SJSA1 (cell line): Measurements from ENCODE around the gene MTMR11. TPM values are rescaled to one million over a fixed set of nuclear protein-coding genes. Genes with fewer than 3 reads are reported as not detected.

ENCODE experiments used
- DNase-seq, 2 experiments: peaks; one replicate each; pipeline ENCODE4 v3.0.0-alpha.2; 2015 to 2020; ENCODE audit warnings: low spot score in 2 of 2, low read depth in 1 of 2
- H3K27ac ChIP-seq: fragments of 250-450 bp; sonication (Bioruptor Pico); 2 replicates; pipeline ENCODE4 v1.5.1; 2020; ENCODE audit warnings: mild to moderate bottlenecking, moderate library complexity
- H3K27me3 ChIP-seq: fragments of 250-450 bp; sonication (Bioruptor Pico); replicated peaks from 2 replicates; pipeline ENCODE4 v1.5.1; 2020; ENCODE audit warnings: mild to moderate bottlenecking, moderate library complexity
- H3K36me3 ChIP-seq: fragments of 250-450 bp; sonication (Bioruptor Pico); 2 replicates; pipeline ENCODE4 v1.5.1; 2020; ENCODE audit warnings: mild to moderate bottlenecking
- H3K4me1 ChIP-seq: fragments of 250-450 bp; sonication (Bioruptor Pico); replicated peaks from 2 replicates; pipeline ENCODE4 v1.6.1; 2021; ENCODE audit warnings: mild to moderate bottlenecking
- H3K4me3 ChIP-seq: fragments of 250-450 bp; sonication (Bioruptor Pico); 2 replicates; pipeline ENCODE4 v1.5.1; 2020; ENCODE audit warnings: mild to moderate bottlenecking
- H3K9me3 ChIP-seq: fragments of 250-450 bp; sonication (Bioruptor Pico); replicated peaks from 2 replicates; pipeline ENCODE4 v1.5.1; 2020; ENCODE audit warnings: mild to moderate bottlenecking
- total RNA-seq: library from RNA; depleted of rRNA; stranded (reverse); fragments of >200 nt; shearing (Covaris generic); gene quantifications from 2 replicates; pipeline ENCODE4 v1.2.3, GENCODE V29; 2014; rRNA removed

The MTMR11 gene
- total RNA-seq, 1 experiment from 2014 or later = 6.4 TPM

GRCh38 chr1:149884433-149885338 lies 52.0 kb downstream of the MTMR11 start:
- Histone ChIP-seq H3K9me3 (no peaks in the 10 kb centered on the region), H3K27ac (peak overlapping the region; percentile 91), H3K4me1 (peaks cover 19% of the 10 kb centered on the region), H3K4me3 (peak overlapping the region; percentile 46), H3K36me3 (no peaks in the 10 kb centered on the region), H3K27me3 (no peaks in the 10 kb centered on the region)
- no peak for DNase-seq

- DNase-seq = no peak
- H3K4me1 ChIP-seq = peaks cover 15% of the 10 kb centered on the region
- no peak overlapping the region for H3K4me3 ChIP-seq
- H3K27me3 ChIP-seq = no peaks in the 10 kb centered on the region
- H3K27ac ChIP-seq = peak overlapping the region; percentile 91; the same call in 1 of the 2 replicates
- no peaks in the 10 kb centered on the region for H3K9me3 ChIP-seq
- no peaks in the 10 kb centered on the region for H3K36me3 ChIP-seq
Observed at GRCh38 chr1:149883598-149884247, 53.0 kb downstream of the MTMR11 start.

- H3K4me1 ChIP-seq = peaks cover 13% of the 10 kb centered on the region
- no peak overlapping the region for H3K27ac ChIP-seq
- H3K27me3 ChIP-seq = no peaks in the 10 kb centered on the region
- no peak overlapping the region for H3K4me3 ChIP-seq
- no peak for DNase-seq
- no peaks in the 10 kb centered on the region for H3K9me3 ChIP-seq
- no peaks in the 10 kb centered on the region for H3K36me3 ChIP-seq
Observed at GRCh38 chr1:149881876-149882275, 54.8 kb downstream of the MTMR11 start.

GRCh38 chr1:149879556-149879955 lies 57.1 kb downstream of the MTMR11 start:
- no peaks in the 10 kb centered on the region for H3K36me3 ChIP-seq
- H3K27ac ChIP-seq = no peak overlapping the region
- no peak for DNase-seq

More at GRCh38 chr1:149879556-149879955, 57.1 kb downstream of the MTMR11 start:
- no peaks in the 10 kb centered on the region for H3K27me3 ChIP-seq
- peaks cover 7% of the 10 kb centered on the region for H3K4me1 ChIP-seq
- H3K9me3 ChIP-seq = no peaks in the 10 kb centered on the region
- H3K4me3 ChIP-seq = no peak overlapping the region

Other genes starting within 250 kb of the MTMR11 start
- not detected in 2 replicates for gene FCGR1A, start 154.2 kb downstream of the MTMR11 start, total RNA-seq
- gene BOLA1, start 37.3 kb downstream of the MTMR11 start, total RNA-seq = 9.8 and 12.3 TPM in 2 replicates
- gene SV2A, start 19.0 kb downstream of the MTMR11 start, total RNA-seq = 16.6 and 17.8 TPM in 2 replicates
- gene SF3B4, start 9.1 kb downstream of the MTMR11 start, total RNA-seq = 5.7 and 16.4 TPM in 2 replicates
- 14.2 and 27.2 TPM in 2 replicates for gene OTUD7B, start 73.8 kb upstream of the MTMR11 start, total RNA-seq
- gene VPS45, start 130.9 kb upstream of the MTMR11 start, total RNA-seq = 52.6 and 54.8 TPM in 2 replicates
- gene PLEKHO1, start 213.0 kb upstream of the MTMR11 start, total RNA-seq = 76.2 and 90.1 TPM in 2 replicates